H1 (cell line): Measurements from ENCODE around the gene ZDHHC16. TPM values are rescaled to one million over a fixed set of nuclear protein-coding genes. Genes with fewer than 3 reads are reported as not detected.

Source experiments
- CTCF ChIA-PET: fragments of 300-600 bp; sonication (Branson Sonifier 250); formaldehyde crosslinking; loops from one replicate; lab custom pipeline; 2021; ENCODE audit not compliant: partially characterized antibody; lab: Charles Lee
- POLR2A ChIA-PET: fragments of 300-600 bp; sonication (Branson Sonifier 250); formaldehyde crosslinking; loops from one replicate; lab custom pipeline; 2021; ENCODE audit warnings: inconsistent platforms; ENCODE audit not compliant: partially characterized antibody; lab: Charles Lee
- DNase-seq, 2 experiments: peaks; one replicate each; pipeline versions ENCODE4 v3.0.0 to v3.0.0-alpha.2; 2010 to 2022; ENCODE audit warnings: low spot score in 2 of 2, low read depth in 1 of 2, mixed read lengths in 1 of 2
- FAIRE-seq: peaks from 2 replicates; lab custom pipeline; 2011; peaks lifted over from hg19 to GRCh38; lab: Jason Lieb, UNC
- H2AFZ ChIP-seq: 2 replicates; pipeline ENCODE4 v1.8.1; 2012; ENCODE audit warnings: low read length, inconsistent platforms
- H2AK5ac ChIP-seq: 2 replicates; pipeline ENCODE4 v1.6.1; 2013; ENCODE audit warnings: low read depth, low read length
- H2BK120ac ChIP-seq: replicated peaks from 2 replicates; pipeline ENCODE3; 2013; ENCODE audit warnings: low read depth, low read length, inconsistent platforms
- H2BK12ac ChIP-seq: 2 replicates; pipeline ENCODE4 v1.6.1; 2013; ENCODE audit warnings: low read depth, low read length
- H2BK15ac ChIP-seq: 2 replicates; pipeline ENCODE4 v1.6.1; 2013; ENCODE audit warnings: low read length
- H2BK20ac ChIP-seq: 2 replicates; pipeline ENCODE4 v1.6.1; 2013; ENCODE audit warnings: low read length
- H2BK5ac ChIP-seq: 2 replicates; pipeline ENCODE4 v1.6.1; 2013; ENCODE audit warnings: low read depth, low read length
- H3K14ac ChIP-seq: 2 replicates; pipeline ENCODE4 v1.6.1; 2013; ENCODE audit warnings: inconsistent platforms; ENCODE audit not compliant: insufficient read length
- H3K18ac ChIP-seq: 2 replicates; pipeline ENCODE4 v1.6.1; 2013; ENCODE audit warnings: low read length; ENCODE audit errors: extremely low read depth
- H3K23ac ChIP-seq: 2 replicates; pipeline ENCODE4 v1.6.1; 2013; ENCODE audit warnings: inconsistent platforms; ENCODE audit not compliant: insufficient read length
- H3K23me2 ChIP-seq: 2 replicates; pipeline ENCODE4 v1.6.1; 2013; ENCODE audit warnings: low read depth, low read length
- H3K27ac ChIP-seq: 2 replicates; pipeline ENCODE4 v1.6.1; 2011; ENCODE audit warnings: low read depth, low read length, inconsistent platforms
- H3K27me3 ChIP-seq, 4 experiments: replicated peaks in 1 of 4; 1 replicate in 1 of 4; 2 replicates in 3 of 4; pipeline versions ENCODE4 v1.6.1 to v1.8.1; 2011 to 2013; ENCODE audit warnings: low read length in 3 of 4, mild to moderate bottlenecking in 3 of 4, inconsistent platforms in 2 of 4, mixed read lengths in 2 of 4, moderate library complexity in 1 of 4; ENCODE audit not compliant: control insufficient read depth in 3 of 4, insufficient read depth in 3 of 4; ENCODE audit errors: extremely low read depth in 1 of 4
- H3K36me3 ChIP-seq, 4 experiments: 2 replicates each; pipeline versions ENCODE4 v1.6.1 to v1.8.1; 2011 to 2013; ENCODE audit warnings: mild to moderate bottlenecking in 4 of 4, low read length in 3 of 4, moderate library complexity in 2 of 4, control low read depth in 1 of 4, inconsistent platforms in 1 of 4; ENCODE audit not compliant: insufficient read depth in 4 of 4, control insufficient read depth in 2 of 4
- H3K4ac ChIP-seq: replicated peaks from 2 replicates; pipeline ENCODE3; 2013; ENCODE audit warnings: low read length, low read depth, mixed read lengths, inconsistent platforms; ENCODE audit not compliant: insufficient read length
- H3K4me1 ChIP-seq, 4 experiments: replicated peaks in 1 of 4; 1 replicate in 1 of 4; 2 replicates in 3 of 4; pipeline versions ENCODE4 v1.6.1 to v1.8.1; 2011 to 2013; ENCODE audit warnings: low read length in 3 of 4, inconsistent platforms in 2 of 4, mixed read lengths in 1 of 4; ENCODE audit not compliant: insufficient read depth in 4 of 4, control insufficient read depth in 3 of 4
- H3K4me2 ChIP-seq, 2 experiments: 2 replicates each; pipeline versions ENCODE4 v1.6.1 to v1.8.1; 2011 to 2013; ENCODE audit warnings: low read depth in 2 of 2, low read length in 2 of 2, control low read depth in 1 of 2, inconsistent platforms in 1 of 2, mild to moderate bottlenecking in 1 of 2; ENCODE audit not compliant: insufficient read depth in 1 of 2
- H3K4me3 ChIP-seq, 4 experiments: fragments of 200-600, 300-600 bp in 1 of 4; sonication (generic), shearing (Covaris generic), sonication (Bioruptor Twin) in 1 of 4; 2 replicates each; pipeline versions ENCODE4 v1.5.1 to v1.8.1; 2011 to 2016; ENCODE audit warnings: low read length in 4 of 4, low read depth in 3 of 4, control low read depth in 2 of 4, inconsistent platforms in 2 of 4, mild to moderate bottlenecking in 2 of 4, mixed read lengths in 1 of 4, moderate library complexity in 1 of 4; ENCODE audit not compliant: insufficient read depth in 2 of 4; ENCODE audit errors: extremely low read depth in 1 of 4
- H3K56ac ChIP-seq: replicated peaks from 2 replicates; pipeline ENCODE3; 2013; ENCODE audit warnings: low read depth, mild to moderate bottlenecking, mixed read lengths, low read length, inconsistent platforms; ENCODE audit not compliant: insufficient read length
- H3K79me1 ChIP-seq: 2 replicates; pipeline ENCODE4 v1.6.1; 2013; ENCODE audit warnings: low read depth, low read length, control low read depth
- H3K79me2 ChIP-seq, 2 experiments: 2 replicates each; pipeline versions ENCODE4 v1.6.1 to v1.8.1; 2012 to 2013; ENCODE audit warnings: low read length in 2 of 2, mild to moderate bottlenecking in 2 of 2, inconsistent platforms in 1 of 2; ENCODE audit not compliant: insufficient read depth in 2 of 2, control insufficient read depth in 1 of 2
- H3K9ac ChIP-seq, 4 experiments: replicated peaks in 1 of 4; 1 replicate in 1 of 4; 2 replicates in 3 of 4; pipeline versions ENCODE4 v1.6.1 to v1.8.1; 2011 to 2013; ENCODE audit warnings: low read depth in 3 of 4, low read length in 3 of 4, control low read depth in 2 of 4, mild to moderate bottlenecking in 2 of 4, moderate library complexity in 2 of 4, inconsistent platforms in 1 of 4; ENCODE audit errors: extremely low read depth in 1 of 4
- H3K9me3 ChIP-seq, 2 experiments: 2 replicates each; pipeline versions ENCODE4 v1.6.1 to v1.8.1; 2012 to 2013; ENCODE audit warnings: mild to moderate bottlenecking in 2 of 2, moderate library complexity in 2 of 2, control low read depth in 1 of 2, inconsistent platforms in 1 of 2, low read depth in 1 of 2, low read length in 1 of 2, mixed read lengths in 1 of 2; ENCODE audit not compliant: insufficient read depth in 2 of 2
- H4K20me1 ChIP-seq, 2 experiments: replicated peaks in 1 of 2; 2 replicates each; pipeline versions ENCODE3 to v1.8.1; 2011 to 2013; ENCODE audit warnings: inconsistent platforms in 2 of 2, low read length in 2 of 2, mild to moderate bottlenecking in 1 of 2; ENCODE audit not compliant: insufficient read depth in 2 of 2, control insufficient read depth in 1 of 2
- H4K5ac ChIP-seq: 2 replicates; pipeline ENCODE4 v1.6.1; 2013; ENCODE audit warnings: low read length, low read depth, mixed read lengths, inconsistent platforms; ENCODE audit not compliant: insufficient read length
- H4K8ac ChIP-seq: 2 replicates; pipeline ENCODE4 v1.8.0; 2013; ENCODE audit warnings: mild to moderate bottlenecking, moderate library complexity, low read length, inconsistent platforms; ENCODE audit not compliant: insufficient read depth; ENCODE audit errors: extremely low read depth
- H4K91ac ChIP-seq: replicated peaks from 2 replicates; pipeline ENCODE3; 2013; ENCODE audit warnings: low read length, mixed read lengths, inconsistent platforms; ENCODE audit not compliant: insufficient read length
- BRCA1 ChIP-seq: IDR thresholded peaks from 2 replicates; pipeline ENCODE4 v1.6.1; 2012; ENCODE audit warnings: low read depth, low read length, improper control_type of control experiment
- CBX8 ChIP-seq: fragments of 300-800, 300-1000 bp; sonication (generic); IDR thresholded peaks from 2 replicates; pipeline ENCODE4 v1.7.1; 2016; ENCODE audit warnings: low read depth, low read length, borderline replicate concordance
- CREB1 ChIP-seq: IDR thresholded peaks from 2 replicates; pipeline ENCODE4 v1.6.1; 2012; ENCODE audit warnings: inconsistent platforms
- CTBP2 ChIP-seq: IDR thresholded peaks from 2 replicates; pipeline ENCODE4 v1.7.0; 2011; ENCODE audit warnings: borderline replicate concordance, mild to moderate bottlenecking, moderate library complexity, mixed read lengths, low read length; ENCODE audit not compliant: insufficient read depth, insufficient read length
- FOSL1 ChIP-seq: IDR thresholded peaks from 2 replicates; pipeline ENCODE4 v1.6.1; 2011; ENCODE audit warnings: mild to moderate bottlenecking, low read depth, low read length, moderate library complexity; ENCODE audit not compliant: insufficient read depth
- PHF8 ChIP-seq: fragments of 200-600 bp; sonication (generic); conservative IDR thresholded peaks from 2 replicates; pipeline ENCODE4 v1.7.1; 2012; ENCODE audit warnings: low read depth, mild to moderate bottlenecking, inconsistent platforms, low read length, moderate library complexity
- POLR2AphosphoS5 ChIP-seq: IDR thresholded peaks from 2 replicates; pipeline ENCODE4 v1.6.1; 2011; ENCODE audit warnings: low read depth, low read length
- RNF2 ChIP-seq: fragments of 200-900, 300-1000 bp; sonication (generic); IDR thresholded peaks from 2 replicates; pipeline ENCODE4 v1.7.1; 2016; ENCODE audit warnings: borderline replicate concordance, low read depth, mild to moderate bottlenecking, antibody characterized with exemption, low read length; ENCODE audit not compliant: poor library complexity, severe bottlenecking; ENCODE audit errors: missing control alignments
- TBP ChIP-seq: IDR thresholded peaks from 2 replicates; pipeline ENCODE4 v1.6.1; 2011; ENCODE audit warnings: low read depth, low read length, improper control_type of control experiment
- WGBS, 2 experiments: shearing (Covaris generic) in 1 of 2; methylation state at CpG; one replicate each; pipeline versions ENCODE4 v1.1.6 to v1.1.7; 2013 to 2015; ENCODE audit warnings: low lambda C conversion rate in 2 of 2, mixed read lengths in 2 of 2, inconsistent platforms in 1 of 2, low coverage in 1 of 2, missing lambda C conversion rate in 1 of 2; ENCODE audit not compliant: insufficient replicate concordance in 2 of 2, insufficient coverage in 1 of 2, insufficient read length in 1 of 2; ENCODE audit errors: extremely low coverage in 1 of 2, missing lambda C conversion rate in 1 of 2; 5-methylcytosine and 5-hydroxymethylcytosine counted together
- polyA plus RNA-seq, 7 experiments: library from polyadenylated mRNA; depleted of rRNA in 3 of 7; stranded (reverse) in 5 of 7; unstranded in 2 of 7; fragments of >200 nt in 5 of 7; fragments of 200-250 nt in 2 of 7; gene quantifications; 1 replicate in 5 of 7; 2 replicates in 1 of 7; 4 replicates in 1 of 7; pipeline versions ENCODE4 v1.2.1 to v1.2.3, GENCODE V29; 2011 to 2013; ENCODE audit warnings: missing spikeins in 2 of 7, mixed read lengths in 2 of 7
- total RNA-seq: library from RNA; stranded (reverse); fragmentation: NEBNext Ultra II Directional; extraction: Animal tissue kit (Norgen Biotek cat#: 25700); gene quantifications from 2 replicates; pipeline ENCODE4 v1.2.1, GENCODE V29; 2021
- TF ChIP-seq, protein P1 (sequence below): IDR thresholded peaks from 2 replicates; pipeline ENCODE4 v1.6.1; 2012; ENCODE audit warnings: low read length, inconsistent platforms

ZDHHC16 gene
- total and polyA plus RNA-seq, 2 of the 8 experiments (the other 6 are each of a cell fraction or from before 2014, with no cell fraction given), result 45.9 to 108 TPM

- no peaks in the 10 kb centered on the region for H3K27me3 ChIP-seq
- no peak overlapping the region for H3K9ac ChIP-seq
- 0 out of 2 replicates have a peak, but pooled peaks cover 4% of the 10 kb centered on the region for H3K79me1 ChIP-seq
- H4K91ac ChIP-seq, result no peak overlapping the region
- no peak overlapping the region for H2AK5ac ChIP-seq
- H2BK20ac ChIP-seq, result no peak overlapping the region
- no peak overlapping the region for H4K5ac ChIP-seq
- H3K79me2 ChIP-seq, result peaks cover 0 to 12% of the 10 kb centered on the region in 2 experiments; a peak in 1 of 4 replicates
- no peak overlapping the region for H2BK15ac ChIP-seq
- H3K18ac ChIP-seq, result no peak overlapping the region
- no peaks in the 10 kb centered on the region for H3K9me3 ChIP-seq
- peaks cover 8 to 13% (median 10%) of the 10 kb centered on the region in 4 experiments; a peak in 6 of 7 replicates for H3K4me1 ChIP-seq
- H2BK5ac ChIP-seq, result no peak overlapping the region
- no peak overlapping the region for H4K8ac ChIP-seq
- WGBS, 2 experiments, result 93% methylated on average over 2 of the region's 2 CpGs; no CpG with 5 or more reads in 1 of the 2 experiments
- POLR2A ChIA-PET, result interaction anchor here (0.6 to 3.7 kb wide), 8 partner anchors 10 to 156 kb away, joined by 3 to 17 read pairs (median 4); no protein-coding TSS in a partner anchor
- DNase-seq, result no peak
- H3K36me3 ChIP-seq, result peaks cover 25 to 72% (median 47%) of the 10 kb centered on the region in 4 experiments
- H3K27ac ChIP-seq, result no peak overlapping the region
- peaks cover 0 to 2% of the 10 kb centered on the region in 2 experiments for H4K20me1 ChIP-seq
- H2BK120ac ChIP-seq, result no peak overlapping the region
- no peak for FAIRE-seq
- no peak overlapping the region for H3K14ac ChIP-seq
- H3K23me2 ChIP-seq, result no peaks in the 10 kb centered on the region
- no peak overlapping the region for H3K4ac ChIP-seq
- no peak overlapping the region for H3K4me3 ChIP-seq
- no peak overlapping the region for H3K56ac ChIP-seq
- H2AFZ ChIP-seq, result no peak overlapping the region
- H3K23ac ChIP-seq, result no peak overlapping the region
- CTCF ChIA-PET, result interaction anchor here (1.2 to 6.6 kb wide), 7 partner anchors 10 to 210 kb away, joined by 3 to 46 read pairs (median 4); no protein-coding TSS in a partner anchor
- no peak overlapping the region for H2BK12ac ChIP-seq
- no peak overlapping the region for H3K4me2 ChIP-seq
- no peak for TF ChIP-seq RNF2
- TF ChIP-seq CBX8, result no peak
- TF ChIP-seq BRCA1, result no peak
- TF ChIP-seq TBP, result no peak
- no peak for TF ChIP-seq FOSL1
- TF ChIP-seq POLR2AphosphoS5, result no peak
- TF ChIP-seq CREB1, result no peak
- TF ChIP-seq, protein P1, sequence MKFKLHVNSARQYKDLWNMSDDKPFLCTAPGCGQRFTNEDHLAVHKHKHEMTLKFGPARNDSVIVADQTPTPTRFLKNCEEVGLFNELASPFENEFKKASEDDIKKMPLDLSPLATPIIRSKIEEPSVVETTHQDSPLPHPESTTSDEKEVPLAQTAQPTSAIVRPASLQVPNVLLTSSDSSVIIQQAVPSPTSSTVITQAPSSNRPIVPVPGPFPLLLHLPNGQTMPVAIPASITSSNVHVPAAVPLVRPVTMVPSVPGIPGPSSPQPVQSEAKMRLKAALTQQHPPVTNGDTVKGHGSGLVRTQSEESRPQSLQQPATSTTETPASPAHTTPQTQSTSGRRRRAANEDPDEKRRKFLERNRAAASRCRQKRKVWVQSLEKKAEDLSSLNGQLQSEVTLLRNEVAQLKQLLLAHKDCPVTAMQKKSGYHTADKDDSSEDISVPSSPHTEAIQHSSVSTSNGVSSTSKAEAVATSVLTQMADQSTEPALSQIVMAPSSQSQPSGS, result no peak
- TF ChIP-seq CTBP2, result no peak
- no peak for TF ChIP-seq PHF8
Observed at GRCh38 chr10:97475936-97476594, 30.1 kb downstream of the ZDHHC16 start.
